ENCODE data around the gene MRAS.

GRCh38 chr3:138328341-138328740, 20.0 kb upstream of the MRAS start:
- TF ChIP-seq POLR2AphosphoS5 (IDR thresholded peaks at IDR 0.05): no peak
- TF ChIP-seq TAF1 (IDR thresholded peaks at IDR 0.05; ENCODE audit: low read depth): no peak
- no peak for TF ChIP-seq CTCF (IDR thresholded peaks at IDR 0.05; ENCODE audit: poor library complexity, severe bottlenecking)
- TF ChIP-seq MXI1 (conservative IDR thresholded peaks at IDR 0.05; ENCODE audit: poor library complexity, severe bottlenecking): no peak
- no peak for TF ChIP-seq RAD21 (conservative IDR thresholded peaks at IDR 0.05)
- no peak for TF ChIP-seq EZH2 (IDR thresholded peaks at IDR 0.05; ENCODE audit: borderline replicate concordance, insufficient read depth, low read length, poor library complexity, severe bottlenecking)
- no peak for TF ChIP-seq REST (IDR thresholded peaks at IDR 0.05; ENCODE audit: borderline replicate concordance)
- TF ChIP-seq SMC3 (conservative IDR thresholded peaks at IDR 0.05; ENCODE audit: poor library complexity): no peak
- no peak for TF ChIP-seq EP300 (conservative IDR thresholded peaks at IDR 0.05; ENCODE audit: poor library complexity, severe bottlenecking)
